Astrocyte of the spinal cord (primary cell): ENCODE data around the gene GNG2.

Source experiments
- DNase-seq: peaks from one replicate; pipeline ENCODE4 v3.0.0; 2011; ENCODE audit warnings: low read depth, low spot score
- H3K4me3 ChIP-seq: 2 replicates; pipeline ENCODE4 v1.5.1; 2011; ENCODE audit warnings: low read depth, mild to moderate bottlenecking, low read length, moderate library complexity
- in situ Hi-C: cut with HindIII; loops from 2 replicates; pipeline ENCODE4 v1.10.0; 2017; ENCODE audit warnings: low sequenced_read_pairs
- TF ChIP-seq, protein P1 (sequence below): IDR thresholded peaks from 2 replicates; pipeline ENCODE4 v1.5.1; 2012; ENCODE audit warnings: low read depth, mild to moderate bottlenecking, low read length, inconsistent platforms

Gene GNG2

DNA sequence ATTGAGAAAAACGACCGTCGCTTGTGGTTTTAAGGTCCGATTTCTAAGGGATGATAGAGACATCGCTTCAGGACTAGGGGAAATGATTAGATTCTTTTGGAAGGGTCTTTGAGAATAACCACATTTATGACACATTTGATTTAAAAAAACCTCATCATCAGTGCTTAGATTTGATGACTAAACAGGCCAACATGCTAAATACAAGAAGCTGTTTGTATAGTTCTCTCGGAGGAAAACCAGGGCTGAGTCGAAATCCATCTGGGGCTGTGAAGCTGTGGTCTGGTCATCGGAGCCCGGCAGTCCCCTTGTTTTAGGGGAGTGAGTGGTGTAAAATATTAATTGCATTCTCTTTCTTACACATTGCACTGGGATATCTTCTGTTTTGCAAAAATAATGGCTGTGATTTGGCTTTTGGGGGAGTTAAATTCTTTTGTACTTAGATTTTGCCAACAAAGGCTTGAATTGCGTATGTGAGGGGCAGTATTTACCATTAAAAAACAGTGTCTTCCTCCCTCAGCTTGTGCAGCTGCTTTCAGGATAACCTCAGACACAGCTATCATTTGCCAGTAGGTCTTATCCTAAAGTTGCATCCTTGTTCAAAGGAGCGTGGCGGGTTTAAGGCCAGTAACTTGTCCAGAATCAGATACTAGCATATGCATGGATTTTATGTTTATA lies 550 bp downstream of the GNG2 start:
- TF ChIP-seq, protein P1, sequence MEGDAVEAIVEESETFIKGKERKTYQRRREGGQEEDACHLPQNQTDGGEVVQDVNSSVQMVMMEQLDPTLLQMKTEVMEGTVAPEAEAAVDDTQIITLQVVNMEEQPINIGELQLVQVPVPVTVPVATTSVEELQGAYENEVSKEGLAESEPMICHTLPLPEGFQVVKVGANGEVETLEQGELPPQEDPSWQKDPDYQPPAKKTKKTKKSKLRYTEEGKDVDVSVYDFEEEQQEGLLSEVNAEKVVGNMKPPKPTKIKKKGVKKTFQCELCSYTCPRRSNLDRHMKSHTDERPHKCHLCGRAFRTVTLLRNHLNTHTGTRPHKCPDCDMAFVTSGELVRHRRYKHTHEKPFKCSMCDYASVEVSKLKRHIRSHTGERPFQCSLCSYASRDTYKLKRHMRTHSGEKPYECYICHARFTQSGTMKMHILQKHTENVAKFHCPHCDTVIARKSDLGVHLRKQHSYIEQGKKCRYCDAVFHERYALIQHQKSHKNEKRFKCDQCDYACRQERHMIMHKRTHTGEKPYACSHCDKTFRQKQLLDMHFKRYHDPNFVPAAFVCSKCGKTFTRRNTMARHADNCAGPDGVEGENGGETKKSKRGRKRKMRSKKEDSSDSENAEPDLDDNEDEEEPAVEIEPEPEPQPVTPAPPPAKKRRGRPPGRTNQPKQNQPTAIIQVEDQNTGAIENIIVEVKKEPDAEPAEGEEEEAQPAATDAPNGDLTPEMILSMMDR = no peak
- no peak for DNase-seq
- H3K4me3 ChIP-seq = peak overlapping the region; percentile 60
- in situ Hi-C loops = no loop called here

DNA sequence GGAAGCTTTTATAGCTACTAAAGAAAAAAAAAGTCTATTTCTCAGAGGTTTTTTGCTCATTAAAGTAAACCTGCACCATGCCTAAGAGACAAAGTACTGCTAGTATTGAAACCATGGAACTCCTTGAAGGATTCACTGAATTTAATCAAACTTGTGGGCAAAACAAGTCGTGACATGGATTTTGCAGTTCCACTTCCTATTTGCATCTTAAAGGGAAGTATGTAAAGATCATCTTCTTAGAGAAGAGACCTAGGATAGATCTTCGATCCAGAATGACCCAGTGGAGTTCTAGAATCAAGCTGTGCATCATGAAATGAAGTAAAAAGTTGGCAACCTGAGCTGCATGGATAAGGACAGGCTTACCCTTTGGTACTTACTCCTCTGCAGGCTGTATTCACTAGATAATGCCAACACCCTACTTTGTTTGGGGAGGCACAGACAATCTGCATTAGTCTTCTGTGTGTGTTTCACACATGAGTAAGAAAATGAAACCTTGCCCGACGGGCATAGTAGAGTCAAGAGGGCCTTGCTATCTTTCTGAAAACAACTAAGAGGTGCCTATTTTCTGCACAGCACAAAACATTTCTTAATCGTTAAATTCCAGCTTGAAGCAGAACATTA lies 1.9 kb downstream of the GNG2 start:
- H3K4me3 ChIP-seq = peak overlapping the region; percentile 12
- no peak for DNase-seq
- TF ChIP-seq, protein P1 = no peak
- in situ Hi-C loops = no loop called here

DNA sequence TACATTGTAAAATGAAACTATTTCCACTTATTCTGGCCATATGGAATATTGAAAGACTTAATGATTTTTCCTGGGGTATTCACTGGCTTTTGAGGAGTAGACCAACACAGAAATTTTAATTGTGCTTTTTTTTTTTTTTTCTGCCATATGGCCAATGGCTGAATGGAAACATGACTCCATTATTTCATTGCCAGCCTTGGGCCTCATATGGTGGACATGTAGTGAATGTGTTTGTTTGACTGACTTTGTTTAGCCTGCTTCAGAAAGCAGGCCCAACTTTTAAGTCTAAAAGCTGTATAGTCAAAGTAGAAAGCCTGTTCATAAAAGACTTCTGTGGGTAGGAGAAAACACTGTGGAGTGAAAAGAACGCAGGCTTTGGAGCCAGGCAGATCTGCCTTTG lies 2.4 kb downstream of the GNG2 start:
- H3K4me3 ChIP-seq = no peak overlapping the region
- DNase-seq = no peak
- in situ Hi-C loops = no loop called here
- TF ChIP-seq, protein P1 = no peak

DNA sequence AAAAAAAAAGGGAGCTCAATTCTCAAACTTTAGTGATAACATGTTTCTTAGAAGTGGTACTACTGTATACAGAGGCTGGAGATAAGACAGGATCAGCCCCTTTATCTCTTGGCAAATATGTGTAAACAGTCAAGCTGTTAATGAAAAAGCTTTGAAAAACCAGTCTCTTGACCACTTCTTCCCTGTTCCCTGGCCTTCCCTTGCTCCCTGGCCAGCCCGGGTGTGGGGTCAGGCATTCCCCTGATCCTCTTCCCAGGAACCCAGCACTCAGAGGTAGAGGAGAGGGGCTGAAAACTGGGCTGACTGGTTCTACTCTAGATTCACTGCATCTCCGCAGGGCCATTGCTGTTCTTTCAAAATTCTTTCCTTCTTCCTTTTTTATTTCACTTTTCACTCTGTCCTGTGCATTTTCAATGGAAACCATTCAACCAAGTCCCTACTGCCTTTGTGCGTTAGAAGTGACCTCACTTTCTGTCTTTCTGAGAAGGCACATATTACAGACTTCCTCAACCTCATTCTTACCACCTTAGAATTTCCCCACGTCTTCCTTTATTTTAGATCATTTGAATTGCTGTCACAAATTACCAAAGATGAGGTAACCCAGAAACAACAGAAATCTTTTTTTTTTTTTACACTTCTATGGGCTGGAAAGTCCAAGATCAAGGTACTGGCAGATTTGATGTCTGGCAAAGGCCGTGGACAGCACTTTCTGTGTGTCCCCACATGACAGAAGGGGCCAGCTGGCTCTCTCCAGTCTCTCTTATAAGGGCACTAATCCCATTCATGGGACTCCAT lies 5.7 kb downstream of the GNG2 start:
- in situ Hi-C loops = no loop called here
- TF ChIP-seq, protein P1 = no peak
- no peak for DNase-seq
- no peak overlapping the region for H3K4me3 ChIP-seq

DNA sequence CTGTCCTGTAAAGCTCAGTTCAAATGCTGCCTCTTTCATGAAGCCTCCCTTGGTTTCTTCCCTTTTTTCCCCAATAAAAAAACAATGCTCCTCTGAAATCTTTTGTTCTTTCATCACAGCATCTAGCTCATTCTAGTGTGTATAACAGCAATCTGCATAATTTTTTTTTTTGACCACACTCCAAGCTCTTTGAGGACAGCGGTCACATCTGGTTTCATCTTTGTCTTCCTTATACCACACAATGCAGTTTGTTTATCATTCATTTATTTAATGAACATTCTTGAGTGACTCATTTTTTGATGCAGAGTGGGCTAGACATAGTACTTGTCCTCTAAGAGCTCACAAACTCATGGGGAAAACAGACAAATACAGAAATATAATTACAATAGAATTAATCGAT lies 7.3 kb downstream of the GNG2 start:
- TF ChIP-seq, protein P1 = no peak
- in situ Hi-C loops = no loop called here
- H3K4me3 ChIP-seq = no peak overlapping the region
- no peak for DNase-seq

DNA sequence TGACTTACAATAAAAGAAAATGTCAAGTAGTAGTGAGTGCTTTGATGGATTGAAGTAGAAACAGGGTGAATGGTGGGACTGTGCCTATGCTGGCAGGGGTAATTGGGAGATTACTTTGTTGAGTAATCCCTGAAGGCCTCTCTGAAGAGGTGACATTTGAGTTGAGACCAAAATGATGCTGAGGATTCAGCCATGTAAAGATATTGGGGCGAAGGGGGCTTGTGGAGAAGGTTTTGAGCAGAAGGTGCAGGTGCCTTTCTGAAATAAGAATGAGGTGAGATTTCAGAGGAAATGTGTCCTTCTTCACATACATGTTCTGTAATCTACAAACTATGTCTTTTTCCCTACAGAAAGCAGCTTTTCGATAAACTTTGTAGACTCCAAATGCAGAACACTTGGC lies 8.0 kb downstream of the GNG2 start:
- TF ChIP-seq, protein P1 = no peak
- H3K4me3 ChIP-seq = no peak overlapping the region
- no peak for DNase-seq
- in situ Hi-C loops = no loop called here
